B cell (primary cell): Measurements from ENCODE around the gene WDFY4. TPM values are rescaled to one million over a fixed set of nuclear protein-coding genes. Genes with fewer than 3 reads are reported as not detected.

Experiments used
- ATAC-seq: fragments of 200-7000 bp; cut with Tn5 transposase; one replicate; pipeline ENCODE4 v1.10.0; 2021; ENCODE audit warnings: low read depth, mild to moderate bottlenecking, moderate number of reproducible peaks, moderate library complexity
- CTCF ChIA-PET: fragments of 350-600 bp; sonication (Branson Sonifier 250); formaldehyde crosslinking; loops from one replicate; lab custom pipeline; 2021; ENCODE audit warnings: antibody characterized with exemption, inconsistent platforms; lab: Charles Lee
- POLR2A ChIA-PET: fragments of 350-600 bp; sonication (Branson Sonifier 250); formaldehyde crosslinking; loops from one replicate; lab custom pipeline; 2021; ENCODE audit warnings: antibody characterized with exemption; lab: Charles Lee
- DNase-seq: peaks from one replicate; pipeline ENCODE4 v3.0.0; 2013
- H2AFZ ChIP-seq: 2 replicates; pipeline ENCODE4 v1.6.1; 2012; ENCODE audit warnings: mild to moderate bottlenecking, low read depth, low read length; ENCODE audit not compliant: insufficient read depth, poor library complexity, severe bottlenecking
- H3K27ac ChIP-seq, 2 donors: 1 replicate in 1 of 2; 2 replicates in 1 of 2; pipeline ENCODE4 v1.5.1; 2012 to 2013; ENCODE audit warnings: low read length in 2 of 2, mild to moderate bottlenecking in 2 of 2, moderate library complexity in 1 of 2
- H3K27me3 ChIP-seq, 4 experiments: fragments of 200-600 bp in 1 of 4; sonication (generic) in 1 of 4; replicated peaks in 1 of 4; 1 replicate in 2 of 4; 2 replicates in 2 of 4; pipeline versions ENCODE4 v1.6.1 to v1.7.0; 2013 to 2016; ENCODE audit warnings: low read length in 3 of 4, mild to moderate bottlenecking in 2 of 4, mixed read lengths in 1 of 4, moderate library complexity in 1 of 4; ENCODE audit not compliant: insufficient read depth in 4 of 4, control insufficient read depth in 3 of 4; ENCODE audit errors: control extremely low read depth in 1 of 4
- H3K36me3 ChIP-seq, 2 experiments: replicated peaks in 1 of 2; 1 replicate in 1 of 2; 2 replicates in 1 of 2; pipeline versions ENCODE4 v1.6.1 to v1.7.1; 2013; ENCODE audit warnings: low read length in 1 of 2; ENCODE audit not compliant: insufficient read depth in 2 of 2, control insufficient read depth in 1 of 2; ENCODE audit errors: control extremely low read depth in 1 of 2, extremely low read depth in 1 of 2
- H3K4me1 ChIP-seq, 2 donors: fragments of 200-600 bp in 1 of 2; sonication (generic) in 1 of 2; 1 replicate in 1 of 2; 2 replicates in 1 of 2; pipeline versions ENCODE4 v1.5.1 to v1.6.1; 2013 to 2017; ENCODE audit warnings: low read length in 2 of 2; ENCODE audit not compliant: control insufficient read depth in 2 of 2, insufficient read depth in 2 of 2
- H3K4me2 ChIP-seq: replicated peaks from 2 replicates; pipeline ENCODE3; 2012; ENCODE audit warnings: mild to moderate bottlenecking, low read depth, low read length; ENCODE audit not compliant: poor library complexity, severe bottlenecking
- H3K4me3 ChIP-seq, 5 experiments: fragments of 200-600 bp in 1 of 5; sonication (generic) in 1 of 5; 1 replicate in 3 of 5; 2 replicates in 2 of 5; pipeline versions ENCODE4 v1.5.1 to v1.7.0; 2011 to 2016; ENCODE audit warnings: low read length in 4 of 5, mild to moderate bottlenecking in 4 of 5, low read depth in 2 of 5, control low read depth in 1 of 5, moderate library complexity in 1 of 5; ENCODE audit not compliant: insufficient read depth in 1 of 5; ENCODE audit errors: control extremely low read depth in 1 of 5, extremely low read depth in 1 of 5
- H3K79me2 ChIP-seq: fragments of 200-600 bp; sonication (generic); one replicate; pipeline ENCODE4 v1.6.0; 2016; ENCODE audit warnings: low read length; ENCODE audit not compliant: control insufficient read depth, insufficient read depth
- H3K9ac ChIP-seq: fragments of 200-600 bp; sonication (generic); 2 replicates; pipeline ENCODE4 v1.6.1; 2017; ENCODE audit warnings: mild to moderate bottlenecking, low read length, moderate library complexity
- H3K9me3 ChIP-seq, 3 donors: one replicate each; pipeline versions ENCODE4 v1.6.1 to v1.7.1; 2013; ENCODE audit warnings: low read length in 2 of 3; ENCODE audit not compliant: control insufficient read depth in 2 of 3, insufficient read depth in 1 of 3; ENCODE audit errors: control extremely low read depth in 1 of 3
- H4K20me1 ChIP-seq: 2 replicates; pipeline ENCODE4 v1.6.0; 2012; ENCODE audit warnings: mild to moderate bottlenecking, low read length; ENCODE audit not compliant: insufficient read depth, control insufficient read depth, poor library complexity, severe bottlenecking
- H3K27ac Mint-ChIP-seq: one replicate; pipeline ENCODE4 v1.8.0; 2021; ENCODE audit warnings: mixed read lengths
- H3K27me3 Mint-ChIP-seq: one replicate; pipeline ENCODE4 v1.8.0; 2021; ENCODE audit warnings: mixed read lengths
- H3K4me1 Mint-ChIP-seq: one replicate; pipeline ENCODE4 v1.8.0; 2021; ENCODE audit warnings: mixed read lengths
- H3K4me3 Mint-ChIP-seq: one replicate; pipeline ENCODE4 v1.8.0; 2021; ENCODE audit warnings: mixed read lengths
- H3K9me3 Mint-ChIP-seq: one replicate; pipeline ENCODE4 v1.8.0; 2022; ENCODE audit warnings: mixed read lengths; ENCODE audit not compliant: insufficient read depth
- CTCF ChIP-seq: fragments of 200-600 bp; IDR thresholded peaks from one replicate; pipeline ENCODE4 v1.8.0; 2022; ENCODE audit warnings: antibody characterized with exemption, mild to moderate bottlenecking
- EZH2 ChIP-seq: IDR thresholded peaks from 2 replicates; pipeline ENCODE4 v1.6.1; 2012; ENCODE audit warnings: borderline replicate concordance, low read depth, mild to moderate bottlenecking, moderate library complexity, low read length; ENCODE audit not compliant: insufficient read depth, poor library complexity, severe bottlenecking
- WGBS: methylation state at CpG from one replicate; pipeline ENCODE4 v1.1.5; 2013; ENCODE audit warnings: missing lambda C conversion rate; ENCODE audit not compliant: insufficient coverage; 5-methylcytosine and 5-hydroxymethylcytosine counted together
- intact Hi-C: fragments of 100-400 bp; cut with micrococcal nuclease; formaldehyde crosslinking; loops from one replicate; pipeline ENCODE4 v1.10.0; 2022
- polyA plus RNA-seq: library from polyadenylated mRNA; depleted of rRNA; stranded (reverse); fragments of >200 nt; gene quantifications from 2 replicates; pipeline ENCODE4 v1.2.3, GENCODE V29; 2012
- total RNA-seq, 2 donors: library from RNA; stranded (reverse); fragments of 120-200 nt in 1 of 2; gene quantifications; 1 replicate in 1 of 2; 2 replicates in 1 of 2; pipeline versions ENCODE4 v1.2.3 to v1.2.4, GENCODE V29; 2013 to 2022

The WDFY4 gene
- total and polyA plus RNA-seq, 2 donors (not counting 1 experiment from before 2014, with no cell fraction given): 262 to 560 TPM

- POLR2A ChIA-PET: no interaction called here
- Mint-ChIP-seq H3K27me3 (no peaks in the 10 kb centered on the region), H3K4me3 (no peak overlapping the region), H3K9me3 (no peaks in the 10 kb centered on the region), H3K4me1 (no peaks in the 10 kb centered on the region), H3K27ac (peak overlapping the region; percentile 64)
- H3K36me3 ChIP-seq: peaks cover 7 to 93% of the 10 kb centered on the region in 2 experiments
- no peaks in the 10 kb centered on the region for H3K27me3 ChIP-seq
- no peak overlapping the region for H3K9ac ChIP-seq
- no peak overlapping the region for H3K27ac ChIP-seq
- peaks cover 64% of the 10 kb centered on the region for H4K20me1 ChIP-seq
- intact Hi-C loops: no loop called here
- ATAC-seq (no peak), DNase-seq (no peak)
- H3K9me3 ChIP-seq: no peaks in the 10 kb centered on the region
- no peak overlapping the region for H2AFZ ChIP-seq
- H3K4me2 ChIP-seq: no peak overlapping the region
- no peaks in the 10 kb centered on the region for H3K4me1 ChIP-seq
- no peak overlapping the region for H3K4me3 ChIP-seq
- TF ChIP-seq CTCF: no peak
- TF ChIP-seq EZH2: no peak
- WGBS: 100% methylated on average over 7 of the region's 8 CpGs
- CTCF ChIA-PET: interaction anchor here (0.8 to 3.8 kb wide), 6 partner anchors 15 to 122 kb away, joined by 3 to 36 read pairs (median 3); no protein-coding TSS in a partner anchor
- peaks cover 79% of the 10 kb centered on the region for H3K79me2 ChIP-seq
Measured at GRCh38 chr10:48735836-48736390, 51.2 kb downstream of the WDFY4 start.

- Mint-ChIP-seq H3K4me3 (no peak overlapping the region), H3K9me3 (no peaks in the 10 kb centered on the region), H3K4me1 (no peaks in the 10 kb centered on the region), H3K27me3 (no peaks in the 10 kb centered on the region), H3K27ac (peak overlapping the region; percentile 59)
- no peaks in the 10 kb centered on the region for H3K27me3 ChIP-seq
- H3K36me3 ChIP-seq: peaks cover 8 to 93% of the 10 kb centered on the region in 2 experiments
- H3K27ac ChIP-seq: peak overlapping the region in 1 of 2 donors; percentile 52
- no peak overlapping the region for H2AFZ ChIP-seq
- H3K4me3 ChIP-seq: no peak overlapping the region
- peaks cover 61% of the 10 kb centered on the region for H4K20me1 ChIP-seq
- H3K4me2 ChIP-seq: no peak overlapping the region
- DNase-seq: no peak
- intact Hi-C loops: no loop called here
- H3K9ac ChIP-seq: no peak overlapping the region
- ChIA-PET POLR2A (no interaction called here), CTCF (interaction anchor here (0.8 to 3.8 kb wide), 4 partner anchors 15 to 79 kb away, joined by 3 to 36 read pairs (median 3); no protein-coding TSS in a partner anchor)
- TF ChIP-seq EZH2: no peak
- TF ChIP-seq CTCF: no peak
- no peak for ATAC-seq
- no peaks in the 10 kb centered on the region for H3K4me1 ChIP-seq
- H3K79me2 ChIP-seq: peaks cover 79% of the 10 kb centered on the region
- no peaks in the 10 kb centered on the region for H3K9me3 ChIP-seq
- no CpG with 5 or more reads among the region's 1 CpG for WGBS
Measured at GRCh38 chr10:48736596-48736995, 51.9 kb downstream of the WDFY4 start.
